Measurements from ENCODE around the gene NNMT. TPM values are rescaled to one million over a fixed set of nuclear protein-coding genes. Genes with fewer than 3 reads are reported as not detected.

NNMT gene
- total RNA-seq, 2 experiments from 2014 or later = not detected

GRCh38 chr11:114326151-114326550, 30.0 kb downstream of the NNMT start:
- no peak overlapping the region for H3K27ac ChIP-seq (ENCODE audit: low read depth, low read length, poor library complexity, severe bottlenecking)
- ChIA-PET POLR2A (no interaction called here), CTCF (ENCODE audit: unreplicated experiment) (no interaction called here)
- no peak for TF ChIP-seq EZH2phosphoT487 (IDR thresholded peaks at IDR 0.05; ENCODE audit: borderline replicate concordance, low read depth, low read length)
- no peak for TF ChIP-seq CTCF (conservative IDR thresholded peaks at IDR 0.05; ENCODE audit: low read length)
- BruUV-seq (replicated peaks) = no TSS peak
- no peak overlapping the region for H3K4me3 ChIP-seq (ENCODE audit: low read depth, low read length, poor library complexity, severe bottlenecking)
- intact Hi-C loops (cut with micrococcal nuclease; ENCODE audit: unreplicated experiment) = no loop called here
- H3K79me2 ChIP-seq (ENCODE audit: insufficient read depth, low read depth, low read length) = no peaks in the 10 kb centered on the region
- H3K4me1 ChIP-seq (ENCODE audit: insufficient read depth, low read length, poor library complexity, severe bottlenecking) = no peaks in the 10 kb centered on the region
- H4K20me1 ChIP-seq (ENCODE audit: insufficient read depth, low read length) = no peaks in the 10 kb centered on the region
- no peak for DNase-seq (ENCODE audit: low spot score)
- H3K36me3 ChIP-seq (ENCODE audit: insufficient read depth, low read length) = no peaks in the 10 kb centered on the region
- no peaks in the 10 kb centered on the region for H3K9me2 ChIP-seq (ENCODE audit: insufficient read depth, low read length)
- H3K4me2 ChIP-seq (ENCODE audit: low read length) = no peak overlapping the region
- 0 out of 2 replicates have a peak, but pooled peaks cover 5% of the 10 kb centered on the region for H3K9me3 ChIP-seq (ENCODE audit: low read length)
- H2AFZ ChIP-seq (ENCODE audit: low read length) = no peak overlapping the region

DNA sequence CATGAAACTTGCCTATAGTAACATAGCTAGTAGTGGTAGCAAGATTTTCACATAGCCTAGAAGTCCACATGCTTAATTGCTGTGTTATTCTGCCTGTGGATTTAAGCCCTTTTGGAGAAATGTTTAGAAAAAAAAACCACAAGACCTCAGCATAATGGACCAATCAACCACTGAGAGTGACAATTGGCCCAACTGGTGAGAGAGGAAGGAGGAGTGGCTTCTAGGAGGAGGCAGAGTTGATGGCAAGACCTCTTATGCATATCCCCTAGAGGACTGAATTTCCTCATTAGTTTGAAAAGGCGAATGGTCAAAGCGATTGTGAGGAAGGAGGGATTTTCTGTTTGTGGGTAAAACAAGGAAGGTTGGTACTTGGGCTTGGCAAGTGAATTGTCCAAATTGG, 30.6 kb downstream of the NNMT start:
- intact Hi-C loops (cut with micrococcal nuclease; ENCODE audit: unreplicated experiment) = no loop called here
- ChIA-PET CTCF (ENCODE audit: unreplicated experiment) (no interaction called here), POLR2A (no interaction called here)
- Histone ChIP-seq H3K9me2 (ENCODE audit: insufficient read depth, low read length) (no peaks in the 10 kb centered on the region), H3K4me1 (ENCODE audit: insufficient read depth, low read length, poor library complexity, severe bottlenecking) (no peaks in the 10 kb centered on the region), H2AFZ (ENCODE audit: low read length) (no peak overlapping the region), H4K20me1 (ENCODE audit: insufficient read depth, low read length) (no peaks in the 10 kb centered on the region), H3K4me3 (ENCODE audit: low read depth, low read length, poor library complexity, severe bottlenecking) (no peak overlapping the region), H3K27ac (ENCODE audit: low read depth, low read length, poor library complexity, severe bottlenecking) (no peak overlapping the region), H3K9me3 (ENCODE audit: low read length) (0 out of 2 replicates have a peak, but pooled peaks cover 5% of the 10 kb centered on the region), H3K36me3 (ENCODE audit: insufficient read depth, low read length) (no peaks in the 10 kb centered on the region), H3K4me2 (ENCODE audit: low read length) (no peak overlapping the region), H3K79me2 (ENCODE audit: insufficient read depth, low read depth, low read length) (no peaks in the 10 kb centered on the region)
- BruUV-seq (replicated peaks) = no TSS peak
- no peak for TF ChIP-seq CTCF (conservative IDR thresholded peaks at IDR 0.05; ENCODE audit: low read length)
- no peak for TF ChIP-seq EZH2phosphoT487 (IDR thresholded peaks at IDR 0.05; ENCODE audit: borderline replicate concordance, low read depth, low read length)
- DNase-seq (ENCODE audit: low spot score) = no peak

DNA sequence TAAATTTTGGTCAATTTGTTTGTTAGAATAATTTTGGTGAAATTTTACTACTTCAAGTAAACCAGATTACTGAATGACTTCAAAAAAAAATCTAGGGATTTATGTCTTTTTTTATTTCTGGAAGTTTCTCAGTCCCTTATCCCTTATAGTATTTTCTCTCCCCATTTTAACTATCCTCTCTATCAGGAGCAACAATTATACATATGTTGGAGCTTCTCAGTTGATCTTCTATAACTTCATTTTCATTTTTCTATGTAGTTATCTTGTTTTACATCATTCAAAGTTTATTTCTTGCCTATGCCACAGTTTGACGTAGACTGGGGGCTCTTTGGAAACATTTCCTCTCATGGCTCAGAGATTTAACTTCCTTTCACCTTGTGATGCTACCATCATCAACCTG, 34.2 kb downstream of the NNMT start:
- CTCF ChIA-PET (ENCODE audit: unreplicated experiment) = no interaction called here
- intact Hi-C loops (cut with micrococcal nuclease; ENCODE audit: unreplicated experiment) = no loop called here
- POLR2A ChIA-PET = no interaction called here

More for the DNA sequence above, 34.2 kb downstream of the NNMT start:
- no peak for DNase-seq (ENCODE audit: low spot score)
- Histone ChIP-seq H3K9me2 (ENCODE audit: insufficient read depth, low read length) (no peaks in the 10 kb centered on the region), H3K4me2 (ENCODE audit: low read length) (no peak overlapping the region), H4K20me1 (ENCODE audit: insufficient read depth, low read length) (no peaks in the 10 kb centered on the region), H3K4me3 (ENCODE audit: low read depth, low read length, poor library complexity, severe bottlenecking) (no peak overlapping the region), H3K36me3 (ENCODE audit: insufficient read depth, low read length) (no peaks in the 10 kb centered on the region), H3K4me1 (ENCODE audit: insufficient read depth, low read length, poor library complexity, severe bottlenecking) (no peaks in the 10 kb centered on the region), H3K79me2 (ENCODE audit: insufficient read depth, low read depth, low read length) (no peaks in the 10 kb centered on the region), H2AFZ (ENCODE audit: low read length) (no peak overlapping the region), H3K9me3 (ENCODE audit: low read length) (0 out of 2 replicates have a peak, but pooled peaks cover 5% of the 10 kb centered on the region), H3K27ac (ENCODE audit: low read depth, low read length, poor library complexity, severe bottlenecking) (no peak overlapping the region)
- BruUV-seq (replicated peaks) = no TSS peak
- TF ChIP-seq EZH2phosphoT487 (IDR thresholded peaks at IDR 0.05; ENCODE audit: borderline replicate concordance, low read depth, low read length) (no peak), CTCF (conservative IDR thresholded peaks at IDR 0.05; ENCODE audit: low read length) (no peak)
